H4 (cell line): ENCODE results near the gene KITLG. TPM values are rescaled to one million over a fixed set of nuclear protein-coding genes. Genes with fewer than 3 reads are reported as not detected.
"Not testable (repeated sequence)": the region's sequence is repeated elsewhere in the genome, so short reads cannot be mapped to it uniquely, and the experiment has no call there.

Source experiments
- DNase-seq: peaks from one replicate; pipeline ENCODE4 v3.0.0-alpha.2; 2015; ENCODE audit warnings: low spot score
- total RNA-seq: library from RNA; depleted of rRNA; stranded (reverse); fragments of >200 nt; shearing (Covaris generic); gene quantifications from 2 replicates; pipeline ENCODE4 v1.2.3, GENCODE V29; 2014; rRNA removed

Gene KITLG
- total RNA-seq, result 12.3 and 13.0 TPM in 2 replicates

- DNase-seq, result peak; percentile 65
These were observed at the start of gene KITLG for GRCh38 chr12:88580051-88580871. Gene KITLG, minus strand, starts transcription at chr12:88580471. Its CDS starts 193 bp downstream, at chr12:88580278.

- no peak for DNase-seq
These were observed 48.7 kb upstream of the KITLG start for GRCh38 chr12:88628856-88629509.

- not testable (repeated sequence) for DNase-seq
These were observed 47.8 kb upstream of the KITLG start for GRCh38 chr12:88628035-88628434.

GRCh38 chr12:88627501-88627900 lies 47.2 kb upstream of the KITLG start:
- no peak for DNase-seq

- no peak for DNase-seq
These were observed 45.1 kb upstream of the KITLG start for GRCh38 chr12:88625356-88625755.

GRCh38 chr12:88624911-88625310 lies 44.6 kb upstream of the KITLG start:
- no peak for DNase-seq

GRCh38 chr12:88623777-88624548 lies 43.7 kb upstream of the KITLG start:
- DNase-seq, result no peak

- no peak for DNase-seq
These were observed 37.1 kb upstream of the KITLG start for GRCh38 chr12:88617352-88617751.

GRCh38 chr12:88615490-88615889 lies 35.2 kb upstream of the KITLG start:
- no peak for DNase-seq

- DNase-seq, result no peak
These were observed 24.4 kb upstream of the KITLG start for GRCh38 chr12:88604646-88605045.

- peak; percentile 52 for DNase-seq
These were observed 20.0 kb upstream of the KITLG start for GRCh38 chr12:88600272-88600671.

- DNase-seq, result no peak
These were observed 17.1 kb upstream of the KITLG start for GRCh38 chr12:88597365-88597764.

- no peak for DNase-seq
These were observed 15.4 kb upstream of the KITLG start for GRCh38 chr12:88595697-88596096.

GRCh38 chr12:88594780-88595179 lies 14.5 kb upstream of the KITLG start:
- DNase-seq, result no peak

GRCh38 chr12:88591343-88591742 lies 11.1 kb upstream of the KITLG start:
- no peak for DNase-seq

- no peak for DNase-seq
These were observed 10.6 kb upstream of the KITLG start for GRCh38 chr12:88590851-88591250.

- no peak for DNase-seq
These were observed 4.8 kb upstream of the KITLG start for GRCh38 chr12:88585077-88585476.

- DNase-seq, result no peak
These were observed 645 bp downstream of the KITLG start for GRCh38 chr12:88579601-88580050.

- no peak for DNase-seq
These were observed 1.1 kb downstream of the KITLG start for GRCh38 chr12:88579161-88579517.

- no peak for DNase-seq
These were observed 1.8 kb downstream of the KITLG start for GRCh38 chr12:88578276-88579160.

GRCh38 chr12:88577537-88577936 lies 2.7 kb downstream of the KITLG start:
- no peak for DNase-seq
